Measurements from ENCODE around the gene C2orf92. TPM values are rescaled to one million over a fixed set of nuclear protein-coding genes. Genes with fewer than 3 reads are reported as not detected.
"Not testable (repeated sequence)": the region's sequence is repeated elsewhere in the genome, so short reads cannot be mapped to it uniquely, and the experiment has no call there.

Gene C2orf92
- total RNA-seq, 1 donor from 2014 or later, result 11.7 TPM

DNA sequence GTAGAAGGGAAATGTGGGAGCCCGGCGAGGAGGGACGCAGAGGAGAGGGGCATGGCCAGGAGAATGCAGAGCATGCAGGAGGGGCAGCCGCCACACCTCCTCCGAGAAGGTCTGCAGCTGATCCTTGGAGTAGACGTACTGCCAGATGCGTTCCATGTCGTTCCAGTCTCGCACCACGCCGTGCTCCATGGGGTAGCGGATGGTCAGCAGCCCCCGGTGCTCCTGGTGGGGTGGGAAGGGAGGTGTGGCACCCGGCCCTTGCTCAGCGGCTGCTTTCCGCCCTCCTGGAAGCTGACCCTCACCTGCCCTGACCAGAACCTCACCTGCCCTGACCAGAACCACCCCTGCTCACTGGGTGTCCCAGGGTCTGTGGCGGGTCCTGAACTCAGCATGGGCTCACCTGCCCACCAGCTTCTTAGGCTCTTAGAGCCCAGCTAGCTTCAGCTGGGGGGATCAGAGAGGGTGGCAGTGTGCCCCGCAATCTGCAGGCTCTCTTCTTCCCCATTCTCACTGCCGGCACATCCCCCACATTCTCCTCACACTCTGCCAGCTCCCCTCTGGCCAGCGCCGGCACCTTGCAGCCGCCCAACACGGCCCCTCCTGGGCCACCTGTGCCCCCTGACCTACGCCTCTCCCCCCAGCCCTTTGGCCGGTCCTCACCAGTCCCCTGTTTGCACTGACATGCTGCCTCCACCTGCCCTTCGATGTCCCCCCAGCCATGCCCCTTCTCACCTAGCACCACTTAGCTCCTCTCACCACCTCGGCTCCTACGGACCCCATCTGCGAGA lies 10.1 kb upstream of the C2orf92 start:
- ATAC-seq (no peak), DNase-seq (ENCODE audit: low spot score) (no peak)

DNA sequence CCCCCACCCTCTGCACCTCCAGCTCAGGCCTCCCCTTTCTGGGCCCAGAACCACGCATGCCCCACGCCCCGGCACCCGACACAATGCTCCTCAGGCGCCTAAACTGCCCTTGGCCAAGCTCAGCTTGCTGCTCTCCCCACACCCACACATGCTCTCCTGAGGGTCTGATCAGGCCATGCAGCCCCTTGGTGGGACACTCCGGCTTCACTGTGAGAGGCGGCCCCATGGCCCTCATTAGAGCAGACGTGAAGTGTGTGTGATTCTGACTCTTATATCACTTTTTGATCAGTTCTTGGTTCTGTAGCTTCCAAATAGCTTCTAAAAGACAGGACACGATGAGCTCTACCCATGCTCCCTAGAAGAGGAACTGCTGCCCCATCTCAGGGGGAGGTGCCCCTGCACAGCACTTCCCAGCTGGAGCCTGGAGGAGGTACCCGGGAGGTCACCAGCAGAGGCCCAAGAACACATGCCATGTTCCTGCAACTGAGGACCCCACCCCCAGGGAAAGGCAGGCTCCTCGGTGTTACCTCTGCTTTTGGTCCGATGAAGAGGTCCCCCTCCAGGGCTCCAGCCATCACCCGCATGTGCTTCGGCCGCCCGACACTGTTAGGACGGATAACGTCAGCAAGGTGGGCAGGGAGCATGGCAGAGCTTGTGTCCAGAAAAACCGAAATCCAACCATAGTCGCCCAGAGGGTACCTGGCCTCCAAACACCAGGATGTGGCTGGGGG lies 9.3 kb upstream of the C2orf92 start:
- ATAC-seq (no peak), DNase-seq (ENCODE audit: low spot score) (no peak)

DNA sequence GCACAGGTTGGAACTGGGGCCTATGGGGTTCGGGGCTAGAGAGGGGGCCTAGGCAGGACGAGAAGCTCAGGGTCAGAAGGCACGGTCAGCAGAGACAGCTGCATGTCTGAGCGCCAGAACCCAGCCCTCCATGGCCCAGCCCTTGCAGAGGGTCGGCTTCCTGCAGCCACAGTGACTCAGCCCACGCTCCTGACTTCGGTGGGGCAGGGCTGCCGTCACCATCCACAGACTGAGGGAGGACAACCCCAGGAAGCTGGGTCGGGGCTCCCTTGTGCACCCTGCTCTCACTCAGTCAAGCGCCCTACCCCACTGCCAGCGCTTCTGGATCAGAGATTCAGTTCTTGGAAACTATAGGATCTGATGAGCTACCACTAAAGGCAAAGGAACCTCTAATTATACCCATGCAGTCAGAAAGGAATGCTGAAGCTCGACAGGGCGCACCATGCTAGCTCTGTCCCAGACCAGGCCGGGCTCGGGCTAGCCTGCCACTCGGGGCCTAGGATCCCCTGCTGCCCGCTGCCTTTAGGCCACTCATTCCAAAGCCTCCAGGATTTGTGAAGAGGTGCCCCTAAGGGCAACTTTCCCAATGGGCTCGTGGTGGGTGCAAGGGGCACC lies 8.6 kb upstream of the C2orf92 start:
- ATAC-seq (no peak), DNase-seq (ENCODE audit: low spot score) (no peak)

DNA sequence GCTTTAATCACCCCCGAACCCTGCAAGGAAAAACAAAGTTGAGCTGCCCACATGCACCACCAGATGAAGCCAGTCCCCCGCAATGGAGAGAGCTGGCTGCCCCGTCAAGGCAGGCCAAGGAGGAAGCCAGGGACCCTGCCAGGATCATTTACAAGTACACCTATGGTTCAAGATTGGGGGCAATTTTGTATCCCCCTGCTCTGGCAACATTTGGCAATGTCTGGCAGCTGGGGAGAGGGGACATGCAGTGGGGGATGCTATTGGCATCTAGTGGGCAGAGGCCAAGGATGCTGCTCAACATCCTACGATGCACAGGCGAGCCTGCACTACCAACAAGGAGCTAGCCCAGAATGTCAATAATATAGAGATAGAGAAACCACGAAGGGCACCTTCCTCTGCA lies 7.6 kb upstream of the C2orf92 start:
- DNase-seq (ENCODE audit: low spot score) (no peak), ATAC-seq (no peak)

DNA sequence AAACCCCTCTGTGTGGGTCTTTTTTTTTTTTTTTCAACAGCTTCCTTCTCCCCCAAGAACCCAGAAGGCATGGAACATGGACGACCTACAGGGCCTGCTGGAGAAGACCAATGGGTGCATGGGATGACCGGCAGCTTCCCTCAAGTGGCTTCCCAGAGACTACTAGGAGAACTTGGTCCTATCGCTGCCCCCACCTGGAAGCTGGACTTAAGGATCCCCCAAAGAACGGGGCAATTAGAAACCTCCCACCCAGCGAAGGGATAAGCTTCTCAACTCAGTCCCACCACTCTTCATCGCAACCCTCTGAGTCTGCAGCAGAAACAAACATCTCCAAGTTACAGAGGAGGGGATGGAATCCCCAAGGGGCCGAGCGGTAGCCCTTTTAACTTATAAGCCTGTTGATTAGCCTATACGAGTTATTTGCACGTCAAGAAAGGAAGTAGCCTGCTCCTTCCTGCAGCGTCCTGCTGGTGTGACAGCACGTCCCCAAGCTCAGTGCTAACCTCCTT lies 7.1 kb upstream of the C2orf92 start:
- ATAC-seq, result no peak
- no peak for DNase-seq (ENCODE audit: low spot score)

DNA sequence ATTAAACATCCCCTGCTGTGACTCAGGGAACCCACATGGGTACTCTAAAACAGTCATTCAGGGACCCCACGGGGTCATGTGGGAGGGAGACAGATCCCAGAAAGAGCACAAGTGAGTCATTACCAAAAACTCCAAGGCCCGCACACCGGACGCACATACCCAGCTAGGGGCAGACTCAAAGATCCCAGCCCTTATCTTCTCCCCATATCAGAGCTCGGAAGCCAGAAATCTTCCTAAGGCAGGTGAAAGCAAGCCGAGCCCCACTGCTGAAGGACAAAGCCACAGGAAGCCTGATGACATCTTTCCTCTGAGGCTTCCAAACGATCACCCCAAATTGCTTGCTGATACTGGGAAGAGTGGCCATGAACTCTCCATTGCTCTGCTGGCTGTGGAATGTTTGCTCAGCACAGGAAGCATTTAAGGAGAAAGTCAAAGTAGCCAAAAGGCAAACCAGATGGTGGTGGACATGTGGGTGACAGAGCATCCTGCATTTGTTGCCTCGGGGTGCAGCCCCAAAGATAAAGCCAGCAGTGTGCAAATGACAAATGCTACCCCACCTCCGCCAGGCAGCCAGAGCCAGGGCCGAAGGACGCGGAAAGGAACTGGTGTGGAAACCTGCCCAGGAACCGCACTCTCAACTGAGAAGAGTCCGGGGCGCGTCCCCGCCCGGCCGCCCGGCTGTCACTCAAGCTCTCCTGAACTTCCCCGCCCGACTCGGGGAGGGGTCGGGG lies 6.5 kb upstream of the C2orf92 start:
- ATAC-seq, result peak; percentile 70

DNA sequence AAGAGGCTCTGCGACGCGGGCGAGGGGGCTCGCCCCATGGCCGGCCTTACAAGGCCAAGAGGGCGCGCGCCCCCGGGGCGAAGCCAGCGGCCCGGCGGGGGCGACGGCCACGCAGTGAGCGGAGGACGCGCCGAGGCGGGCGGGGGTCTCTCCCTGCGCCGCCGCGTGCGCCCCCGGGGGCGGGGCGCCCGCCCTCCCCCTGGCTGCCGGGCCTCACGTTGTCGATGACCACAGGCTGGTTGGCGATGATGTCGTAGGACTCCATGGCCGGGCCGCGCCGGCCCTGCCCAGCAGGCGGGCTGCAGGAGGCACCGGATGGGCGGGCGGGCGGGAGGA lies 5.9 kb upstream of the C2orf92 start:
- ATAC-seq (no peak), DNase-seq (ENCODE audit: low spot score) (no peak)

More for the DNA sequence above, 6.5 kb upstream of the C2orf92 start:
- peak; percentile 86 for DNase-seq (ENCODE audit: low spot score)

DNA sequence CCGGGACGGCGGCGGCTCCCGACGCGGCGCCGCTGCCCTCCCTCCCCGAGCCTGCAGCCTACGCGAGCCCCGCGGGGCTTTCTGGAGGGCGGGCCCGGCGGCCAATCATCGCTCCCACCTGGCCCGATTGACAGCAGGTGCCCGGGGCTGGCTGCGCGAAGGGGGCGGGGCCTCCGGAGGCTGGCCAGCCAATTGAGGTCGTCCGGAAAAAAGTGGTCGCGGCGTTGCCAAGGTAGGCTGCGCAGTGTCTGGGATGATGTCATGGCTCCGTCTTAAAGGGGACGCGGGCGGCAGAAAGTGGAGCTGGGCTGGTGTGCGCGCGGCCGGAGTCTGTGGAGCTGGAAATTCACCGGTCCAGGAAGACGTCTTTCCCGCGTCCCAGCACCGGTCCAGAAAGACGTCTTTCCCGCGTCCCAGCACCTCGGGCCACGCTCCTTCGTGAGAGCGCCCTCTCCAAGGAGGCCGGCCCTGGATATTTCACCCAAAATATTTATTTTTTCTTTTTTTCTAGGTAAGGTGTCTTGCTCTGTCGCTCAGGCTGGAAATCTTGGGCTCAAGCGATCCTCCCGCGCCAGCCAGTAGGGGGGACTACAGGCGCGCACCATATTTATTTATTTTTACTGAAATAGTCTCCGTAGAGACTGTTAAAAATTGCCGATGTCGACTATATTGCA lies 5.4 kb upstream of the C2orf92 start, which contains the start of gene ACTR1B:
TSS of gene ACTR1B (minus strand) at position 83 of the 674 bp plus-strand sequence. CDS start 154 bp downstream, outside the sequence.
- DNase-seq (ENCODE audit: low spot score), result peak; percentile 99

DNA sequence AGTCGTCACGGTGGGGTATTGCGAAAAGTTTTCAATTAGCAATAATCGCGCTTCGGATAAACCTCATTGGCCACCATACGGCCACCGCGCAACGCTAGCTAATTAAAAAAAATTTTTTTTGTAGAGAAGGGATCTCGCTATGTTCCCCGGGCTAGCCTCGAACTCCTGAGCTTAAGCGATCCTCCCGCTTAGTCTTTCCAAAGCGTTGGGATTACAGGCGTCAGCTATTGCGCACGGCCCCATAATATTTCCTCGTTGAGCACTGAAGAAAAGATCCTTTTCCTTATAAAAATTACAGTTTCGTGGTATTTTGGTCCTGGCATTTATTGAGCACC lies 4.9 kb upstream of the C2orf92 start:
- DNase-seq (ENCODE audit: low spot score), result no peak
- no peak for ATAC-seq

More for the DNA sequence above, 5.4 kb upstream of the C2orf92 start, which contains the start of gene ACTR1B:
- ATAC-seq, result peak; percentile 92

DNA sequence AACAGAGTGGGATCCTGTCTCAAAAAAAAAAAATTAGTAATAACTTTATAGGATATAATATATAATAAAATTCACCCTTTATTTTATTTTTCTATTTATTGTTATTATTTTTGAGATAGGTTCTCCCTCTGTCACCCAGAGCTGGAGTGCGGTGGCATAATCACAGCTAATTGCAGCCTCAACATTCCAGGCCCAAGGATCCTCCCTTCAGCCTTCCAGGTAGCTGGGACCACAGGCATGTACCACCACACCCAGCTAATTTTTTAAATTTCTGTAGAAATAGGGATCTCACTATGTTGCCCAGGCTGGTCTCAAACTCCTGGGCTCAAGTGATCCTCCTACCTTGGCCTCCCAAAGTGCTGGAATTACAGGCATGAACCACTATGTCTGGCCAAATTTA lies 958 bp downstream of the C2orf92 start:
- no peak for DNase-seq (ENCODE audit: low spot score)
- no peak for ATAC-seq

DNA sequence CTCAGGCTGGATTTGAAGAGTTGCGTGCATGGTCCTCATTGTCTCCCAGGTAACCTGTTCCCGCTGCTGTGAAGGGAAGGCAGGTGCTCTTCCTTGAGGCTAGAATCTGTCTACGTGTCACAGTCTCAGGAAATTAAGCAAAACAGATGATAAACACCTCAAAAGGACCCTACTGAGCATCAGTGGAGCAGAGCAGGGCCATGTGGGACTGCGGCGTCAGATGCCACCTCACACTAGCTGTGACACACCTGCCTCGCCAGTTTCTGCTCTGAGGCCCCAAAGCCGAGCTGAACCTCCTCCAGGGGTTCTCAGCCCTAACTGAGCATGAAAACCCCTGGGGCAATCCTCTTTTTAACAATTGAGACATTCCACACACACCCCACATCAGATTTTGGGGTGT lies 2.0 kb downstream of the C2orf92 start:
- ATAC-seq, result no peak
- DNase-seq (ENCODE audit: low spot score), result no peak

DNA sequence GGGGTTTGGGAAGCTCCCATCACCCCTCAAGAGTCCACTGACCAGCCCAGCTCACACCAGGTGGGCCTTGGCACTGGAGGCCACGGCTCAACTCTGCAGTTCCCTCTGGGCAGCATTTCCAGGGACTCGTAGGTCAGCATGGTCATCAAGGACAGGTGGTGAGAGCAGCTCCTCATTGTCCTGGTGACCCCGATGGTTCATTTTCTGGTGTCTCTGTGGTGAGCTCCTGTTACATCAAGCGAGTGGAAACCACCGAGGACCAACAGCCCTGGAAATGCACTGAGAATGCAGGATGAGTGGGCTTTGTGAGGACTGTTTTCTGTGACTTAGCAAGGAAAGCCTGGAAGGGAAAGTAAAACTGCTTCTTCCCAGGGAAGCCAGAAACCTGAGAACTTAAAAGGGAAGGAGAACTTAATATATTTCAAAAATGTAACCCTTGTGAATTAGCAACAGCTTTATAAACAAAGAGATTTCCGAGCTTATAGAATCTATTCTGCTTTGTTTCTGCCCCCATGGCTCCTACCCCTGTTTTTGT lies 3.2 kb downstream of the C2orf92 start:
- peak; percentile 14 for DNase-seq (ENCODE audit: low spot score)
- not testable (repeated sequence) for ATAC-seq

DNA sequence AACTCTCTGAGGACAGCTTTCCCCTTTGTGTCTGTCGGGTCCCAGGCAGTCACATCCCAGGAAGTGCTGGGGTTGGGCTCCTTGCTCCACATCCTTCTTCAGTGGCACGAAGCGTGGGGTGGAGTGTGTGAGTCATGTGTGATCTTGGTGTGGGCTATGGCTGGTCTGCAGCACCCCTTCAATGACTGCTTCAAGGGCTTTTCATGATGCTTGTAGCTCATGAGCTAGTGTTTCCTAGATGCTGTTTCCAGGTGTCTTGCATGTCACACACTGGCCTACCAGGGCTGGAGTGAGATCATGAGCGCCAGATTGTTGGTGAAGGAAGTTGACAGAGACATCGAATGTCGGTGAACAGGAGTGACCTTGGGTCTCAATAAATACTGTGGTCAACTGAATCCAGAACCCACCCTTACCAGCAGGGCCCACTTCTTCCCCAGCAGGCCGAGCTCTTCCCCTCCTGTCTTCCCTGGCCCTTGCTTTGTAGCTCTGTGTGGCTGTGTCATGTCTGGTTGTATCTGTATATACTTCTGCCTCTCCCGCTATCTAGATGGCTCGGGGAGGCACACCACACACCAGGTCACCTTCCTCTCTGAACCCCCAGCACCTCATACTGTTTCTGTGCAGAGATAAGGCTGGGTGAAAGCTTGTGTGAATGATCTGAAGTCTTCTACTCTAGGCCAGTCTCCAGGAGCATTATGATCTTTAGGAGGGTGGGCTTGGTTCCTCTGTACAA lies 3.8 kb downstream of the C2orf92 start:
- ATAC-seq (no peak), DNase-seq (ENCODE audit: low spot score) (peak; percentile 26)

DNA sequence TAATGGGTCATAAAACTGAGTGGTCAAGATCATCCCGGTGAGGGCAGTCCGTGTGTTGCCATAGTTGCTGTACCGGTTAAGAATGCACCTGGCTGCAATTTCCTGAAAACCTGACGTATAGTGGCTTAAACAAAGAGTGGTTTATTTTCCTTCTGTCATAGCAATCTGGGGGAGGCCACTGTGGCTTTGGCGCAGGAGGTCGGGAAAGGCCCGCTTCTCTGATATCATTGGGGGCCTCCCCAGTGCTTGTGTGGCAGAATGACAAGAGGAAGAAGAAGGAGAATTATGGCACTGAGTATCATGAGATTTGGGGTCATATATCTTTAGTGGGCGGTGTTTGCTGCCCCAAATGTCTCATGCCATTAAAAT lies 4.4 kb downstream of the C2orf92 start:
- ATAC-seq (no peak), DNase-seq (ENCODE audit: low spot score) (peak; percentile 12)

DNA sequence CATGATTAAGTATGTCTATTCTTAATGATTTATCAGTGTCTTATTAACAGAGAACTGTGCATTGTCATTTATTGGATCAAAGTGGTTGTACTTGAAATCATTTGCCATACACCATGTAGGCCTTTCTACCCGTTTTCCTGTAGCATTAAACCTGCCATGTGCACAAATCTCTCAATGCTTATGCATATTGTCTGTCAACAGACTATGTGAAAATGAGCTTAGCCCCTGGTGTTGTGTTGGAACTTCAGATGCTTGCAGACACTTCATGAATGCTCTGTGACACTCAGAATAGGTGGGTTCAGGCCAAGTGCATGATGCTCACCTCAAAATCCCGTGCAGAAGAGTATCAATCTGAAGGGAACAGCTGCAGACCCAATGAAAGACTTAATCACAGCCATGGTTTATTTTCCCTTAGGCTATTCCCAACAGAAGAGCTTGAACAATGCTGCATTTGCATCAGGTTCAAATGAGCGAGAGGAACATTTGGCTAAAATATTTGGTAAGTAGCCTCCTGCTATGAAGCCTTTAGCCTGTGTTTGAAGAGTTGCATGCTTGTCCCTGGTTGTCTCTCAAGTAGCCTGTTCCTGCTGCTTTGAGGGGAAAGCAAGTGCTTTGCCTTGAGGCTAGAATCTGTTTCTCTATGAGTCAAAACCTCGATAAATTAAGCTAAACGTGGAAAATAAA lies 6.1 kb downstream of the C2orf92 start:
- ATAC-seq (no peak), DNase-seq (ENCODE audit: low spot score) (no peak)

DNA sequence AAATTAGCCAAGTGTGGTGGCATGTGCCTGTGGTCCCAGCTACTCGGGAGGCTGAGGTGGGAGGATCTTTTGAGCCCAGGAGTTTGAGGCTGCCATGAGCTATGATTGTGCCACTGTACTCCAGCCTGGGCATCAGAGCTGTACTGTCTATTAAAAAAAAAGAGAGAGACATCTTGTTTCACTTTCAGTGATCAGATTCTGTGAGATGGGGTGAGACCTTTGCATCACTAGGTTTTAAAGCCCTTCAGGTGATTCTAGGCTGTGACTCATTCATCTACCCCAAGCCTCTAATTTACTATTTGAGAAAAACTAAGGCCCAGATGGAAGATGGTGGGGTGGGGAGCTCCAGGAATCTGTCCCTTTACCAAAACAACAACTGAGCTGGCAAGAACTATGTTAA lies 7.1 kb downstream of the C2orf92 start:
- DNase-seq (ENCODE audit: low spot score), result no peak
- ATAC-seq, result no peak

DNA sequence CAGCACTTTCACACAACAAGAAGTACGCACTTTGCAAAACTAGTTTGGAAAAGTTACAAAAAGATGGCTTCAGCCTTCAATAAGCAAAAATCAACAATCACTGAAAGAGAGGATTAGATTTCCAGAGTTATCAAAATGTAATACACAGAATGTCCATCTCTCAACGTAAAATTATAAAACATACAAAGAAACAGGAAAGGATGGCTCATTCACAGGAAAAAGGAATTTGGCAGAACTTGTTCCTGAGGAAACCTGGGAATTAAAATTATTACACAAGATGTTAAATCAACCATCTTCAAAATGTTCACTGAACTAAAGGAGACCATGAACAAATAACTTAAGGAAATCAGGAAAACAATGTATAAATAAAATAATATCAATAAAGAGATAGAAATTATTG lies 8.0 kb downstream of the C2orf92 start:
- ATAC-seq, result no peak
- DNase-seq (ENCODE audit: low spot score), result no peak

DNA sequence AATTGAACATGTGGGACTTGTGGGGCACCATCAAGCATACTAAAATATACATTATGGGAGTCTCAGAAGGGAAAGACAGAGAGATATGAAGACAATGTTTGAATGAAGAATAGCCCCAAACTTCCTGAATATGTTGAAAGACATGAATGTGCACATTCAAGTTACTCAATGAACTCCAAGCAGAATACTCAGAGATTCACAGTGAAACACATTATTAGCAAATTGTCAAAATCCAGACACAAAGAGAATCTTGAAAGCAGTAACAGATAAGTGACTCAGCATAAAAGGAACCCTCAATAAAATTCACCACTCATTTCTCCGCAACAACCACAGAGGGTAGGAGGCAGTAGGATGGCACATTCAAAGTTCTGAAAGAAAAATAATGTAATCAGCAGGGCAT lies 8.8 kb downstream of the C2orf92 start:
- ATAC-seq, result no peak

DNA sequence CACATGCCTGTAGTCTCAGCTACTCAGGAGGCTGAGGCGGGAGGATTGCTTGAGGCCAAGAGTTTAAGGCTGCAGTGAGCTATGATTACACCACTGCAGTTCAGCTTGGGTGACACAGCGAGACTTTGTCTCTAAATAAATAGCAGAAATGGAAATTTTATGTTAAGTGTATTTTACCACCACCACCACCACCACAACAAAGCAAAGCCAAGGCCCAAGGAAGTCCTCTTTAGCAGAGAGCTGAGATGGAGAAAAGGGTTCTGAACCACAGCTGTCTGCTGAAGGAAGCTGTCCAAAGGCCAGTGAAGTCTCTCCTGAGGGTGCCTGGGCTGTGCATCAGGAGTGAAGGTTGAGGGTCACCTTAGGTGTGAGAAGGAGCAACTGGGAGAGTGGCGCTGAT lies 17.7 kb downstream of the C2orf92 start:
- not testable (repeated sequence) for DNase-seq (ENCODE audit: low spot score)

More for the DNA sequence above, 8.8 kb downstream of the C2orf92 start:
- DNase-seq (ENCODE audit: low spot score), result no peak

More for the DNA sequence above, 17.7 kb downstream of the C2orf92 start:
- ATAC-seq, result not testable (repeated sequence)

All from left lobe of liver (tissue), 2 donors.